ENCODE measurements around the gene SETD4. TPM values are rescaled to one million over a fixed set of nuclear protein-coding genes. Genes with fewer than 3 reads are reported as not detected.

SETD4 gene
- total and polyA plus RNA-seq, 4 donors, result 22.8 to 38.4 (median 27.0) TPM

GRCh38 chr21:36003776-36004175, 56.5 kb downstream of the SETD4 start:
- Histone ChIP-seq H3K27ac (ENCODE audit: low read depth, low read length) (no peak overlapping the region), H3K27me3 (ENCODE audit: control insufficient read depth, insufficient read depth, low read length) (no peaks in the 10 kb centered on the region), H3K9me3 (ENCODE audit: control insufficient read depth, insufficient read depth, low read length) (no peaks in the 10 kb centered on the region), H3K36me3 (ENCODE audit: control insufficient read depth, insufficient read depth, low read length) (no peaks in the 10 kb centered on the region), H3K4me3 (ENCODE audit: low read depth, low read length) (no peak overlapping the region), H3K4me1 (ENCODE audit: control insufficient read depth, insufficient read depth, low read length) (no peaks in the 10 kb centered on the region)
- 95% methylated on average over 6 of the region's 11 CpGs for WGBS (ENCODE audit: insufficient coverage)
- DNase-seq (ENCODE audit: low read depth in 4 of 6, low spot score in 6 of 6), result no peak

DNA sequence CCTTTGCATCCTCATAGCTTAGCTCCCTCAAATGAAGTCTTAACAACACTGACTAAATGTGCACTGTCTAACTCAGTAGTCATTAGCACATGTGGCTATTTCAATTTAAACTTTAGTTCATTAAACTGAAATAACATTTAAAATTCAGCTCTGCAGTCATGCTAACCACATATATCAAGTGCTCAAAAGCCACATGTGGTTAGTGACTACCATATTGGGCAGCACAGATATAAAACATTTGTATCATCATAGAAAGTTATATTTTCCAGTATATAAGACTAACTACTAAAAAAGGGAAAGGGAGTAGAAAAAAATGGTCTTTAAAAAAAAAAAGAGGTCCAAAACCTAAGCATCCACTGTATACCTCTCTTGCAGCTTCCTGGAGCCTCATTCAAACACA, 64.1 kb downstream of the SETD4 start:
- no peaks in the 10 kb centered on the region for H3K4me1 ChIP-seq (ENCODE audit: control insufficient read depth, insufficient read depth, low read length)
- H3K4me3 ChIP-seq (ENCODE audit: low read depth, low read length), result no peak overlapping the region
- no peaks in the 10 kb centered on the region for H3K9me3 ChIP-seq (ENCODE audit: control insufficient read depth, insufficient read depth, low read length)

DNA sequence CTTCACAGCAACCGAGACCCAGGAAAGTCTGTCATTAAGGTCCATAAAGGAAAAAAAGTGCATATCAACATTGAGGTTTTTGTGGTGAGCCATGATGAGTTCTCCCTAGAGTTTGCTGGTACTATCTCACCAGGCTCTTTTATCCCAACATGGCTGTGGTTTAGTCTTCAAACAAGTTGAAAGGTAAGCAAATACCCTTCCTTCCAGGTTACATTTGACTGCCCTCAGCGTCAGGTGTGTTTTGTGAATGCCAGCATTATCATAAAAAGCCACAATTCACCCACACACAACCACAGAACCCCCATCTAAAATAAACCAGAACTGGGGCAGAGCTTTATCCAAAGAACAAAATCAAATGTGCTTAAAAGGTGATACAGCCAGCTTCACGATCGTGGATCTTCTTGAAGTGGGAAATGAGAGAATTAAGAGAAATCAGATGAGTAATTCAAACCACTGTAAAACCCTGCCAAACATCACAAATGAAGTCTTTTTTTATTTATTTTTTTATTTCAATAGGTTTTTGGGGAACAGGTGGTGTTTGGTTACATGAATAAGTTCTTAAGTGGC, 64.7 kb downstream of the SETD4 start:
- H3K9me3 ChIP-seq (ENCODE audit: control insufficient read depth, insufficient read depth, low read length), result no peaks in the 10 kb centered on the region
- H3K4me1 ChIP-seq (ENCODE audit: control insufficient read depth, insufficient read depth, low read length), result no peaks in the 10 kb centered on the region
- no peak for DNase-seq (ENCODE audit: low read depth in 4 of 6, low spot score in 6 of 6)
- no peaks in the 10 kb centered on the region for H3K36me3 ChIP-seq (ENCODE audit: control insufficient read depth, insufficient read depth, low read length)
- H3K4me3 ChIP-seq (ENCODE audit: low read depth, low read length), result no peak overlapping the region
- H3K27ac ChIP-seq (ENCODE audit: low read depth, low read length), result no peak overlapping the region
- no peaks in the 10 kb centered on the region for H3K27me3 ChIP-seq (ENCODE audit: control insufficient read depth, insufficient read depth, low read length)
- 86% methylated on average over 1 of the region's 4 CpGs for WGBS (ENCODE audit: insufficient coverage)

More for the DNA sequence above, 64.1 kb downstream of the SETD4 start:
- no peak for DNase-seq (ENCODE audit: low read depth in 4 of 6, low spot score in 6 of 6)
- Histone ChIP-seq H3K36me3 (ENCODE audit: control insufficient read depth, insufficient read depth, low read length) (no peaks in the 10 kb centered on the region), H3K27me3 (ENCODE audit: control insufficient read depth, insufficient read depth, low read length) (no peaks in the 10 kb centered on the region), H3K27ac (ENCODE audit: low read depth, low read length) (no peak overlapping the region)

GRCh38 chr21:35994613-35995012, 65.7 kb downstream of the SETD4 start:
- no peak overlapping the region for H3K27ac ChIP-seq (ENCODE audit: low read depth, low read length)
- H3K4me3 ChIP-seq (ENCODE audit: low read depth, low read length), result no peak overlapping the region
- H3K4me1 ChIP-seq (ENCODE audit: control insufficient read depth, insufficient read depth, low read length), result no peaks in the 10 kb centered on the region
- no peak for DNase-seq (ENCODE audit: low read depth in 4 of 6, low spot score in 6 of 6)
- no peaks in the 10 kb centered on the region for H3K9me3 ChIP-seq (ENCODE audit: control insufficient read depth, insufficient read depth, low read length)
- WGBS (ENCODE audit: insufficient coverage), result 97% methylated on average over 3 of the region's 4 CpGs
- no peaks in the 10 kb centered on the region for H3K36me3 ChIP-seq (ENCODE audit: control insufficient read depth, insufficient read depth, low read length)
- H3K27me3 ChIP-seq (ENCODE audit: control insufficient read depth, insufficient read depth, low read length), result no peaks in the 10 kb centered on the region

GRCh38 chr21:35993875-35994490, 66.3 kb downstream of the SETD4 start:
- Histone ChIP-seq H3K36me3 (ENCODE audit: control insufficient read depth, insufficient read depth, low read length) (no peaks in the 10 kb centered on the region), H3K4me3 (ENCODE audit: low read depth, low read length) (no peak overlapping the region), H3K27me3 (ENCODE audit: control insufficient read depth, insufficient read depth, low read length) (no peaks in the 10 kb centered on the region), H3K9me3 (ENCODE audit: control insufficient read depth, insufficient read depth, low read length) (no peaks in the 10 kb centered on the region), H3K27ac (ENCODE audit: low read depth, low read length) (no peak overlapping the region), H3K4me1 (ENCODE audit: control insufficient read depth, insufficient read depth, low read length) (peaks cover 5% of the 10 kb centered on the region)
- 86% methylated on average over 3 of the region's 3 CpGs for WGBS (ENCODE audit: insufficient coverage)
- DNase-seq (ENCODE audit: low read depth in 4 of 6, low spot score in 6 of 6), result no peak

GRCh38 chr21:35991131-35991530, 69.2 kb downstream of the SETD4 start:
- Histone ChIP-seq H3K36me3 (ENCODE audit: control insufficient read depth, insufficient read depth, low read length) (no peaks in the 10 kb centered on the region), H3K9me3 (ENCODE audit: control insufficient read depth, insufficient read depth, low read length) (no peaks in the 10 kb centered on the region), H3K4me3 (ENCODE audit: low read depth, low read length) (no peak overlapping the region), H3K4me1 (ENCODE audit: control insufficient read depth, insufficient read depth, low read length) (peaks cover 5% of the 10 kb centered on the region), H3K27me3 (ENCODE audit: control insufficient read depth, insufficient read depth, low read length) (no peaks in the 10 kb centered on the region), H3K27ac (ENCODE audit: low read depth, low read length) (no peak overlapping the region)
- no peak for DNase-seq (ENCODE audit: low read depth in 4 of 6, low spot score in 6 of 6)
- WGBS (ENCODE audit: insufficient coverage), result 100% methylated on average over 3 of the region's 6 CpGs

GRCh38 chr21:35990609-35991008, 69.7 kb downstream of the SETD4 start:
- H3K9me3 ChIP-seq (ENCODE audit: control insufficient read depth, insufficient read depth, low read length), result no peaks in the 10 kb centered on the region
- H3K27ac ChIP-seq (ENCODE audit: low read depth, low read length), result no peak overlapping the region
- H3K36me3 ChIP-seq (ENCODE audit: control insufficient read depth, insufficient read depth, low read length), result no peaks in the 10 kb centered on the region
- H3K4me3 ChIP-seq (ENCODE audit: low read depth, low read length), result no peak overlapping the region
- H3K4me1 ChIP-seq (ENCODE audit: control insufficient read depth, insufficient read depth, low read length), result peaks cover 5% of the 10 kb centered on the region
- WGBS (ENCODE audit: insufficient coverage), result 93% methylated on average over 5 of the region's 9 CpGs
- no peak for DNase-seq (ENCODE audit: low read depth in 4 of 6, low spot score in 6 of 6)
- H3K27me3 ChIP-seq (ENCODE audit: control insufficient read depth, insufficient read depth, low read length), result no peaks in the 10 kb centered on the region

DNA sequence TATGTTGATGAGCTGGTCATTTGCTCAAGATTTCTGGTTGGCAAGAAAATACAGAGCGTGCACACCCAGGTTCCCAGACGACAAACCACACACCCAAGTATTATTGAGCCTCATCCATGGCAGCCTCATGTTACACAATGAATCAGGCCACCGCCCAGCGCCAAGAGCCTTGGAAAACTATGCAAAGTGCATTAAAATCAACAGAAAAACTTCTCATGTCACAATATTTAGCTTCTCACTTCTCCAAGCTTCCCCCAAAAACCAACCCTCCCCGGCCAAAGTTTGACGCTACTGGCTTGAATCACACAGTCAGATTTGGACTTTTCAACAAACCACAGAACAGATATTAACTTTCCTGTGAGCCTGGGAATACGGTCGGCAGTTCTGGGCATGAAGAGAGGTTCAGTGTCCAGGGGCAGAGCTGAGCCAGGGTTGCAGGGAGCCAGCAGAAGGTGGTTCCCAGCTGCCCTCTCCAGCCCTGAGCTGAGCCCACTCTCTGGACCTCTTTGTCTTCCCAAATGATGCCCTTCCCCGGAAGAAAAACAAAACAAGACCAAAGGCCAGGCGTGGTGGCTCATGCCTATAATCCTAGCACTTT, 71.1 kb downstream of the SETD4 start:
- no peaks in the 10 kb centered on the region for H3K36me3 ChIP-seq (ENCODE audit: control insufficient read depth, insufficient read depth, low read length)
- 66% methylated on average over 10 of the region's 10 CpGs for WGBS (ENCODE audit: insufficient coverage)
- no peaks in the 10 kb centered on the region for H3K9me3 ChIP-seq (ENCODE audit: control insufficient read depth, insufficient read depth, low read length)
- no peak overlapping the region for H3K27ac ChIP-seq (ENCODE audit: low read depth, low read length)
- peak in 1 of 6 donors; percentile 64 for DNase-seq (ENCODE audit: low read depth in 4 of 6, low spot score in 6 of 6)
- H3K4me3 ChIP-seq (ENCODE audit: low read depth, low read length), result no peak overlapping the region
- H3K4me1 ChIP-seq (ENCODE audit: control insufficient read depth, insufficient read depth, low read length), result peaks cover 5% of the 10 kb centered on the region
- H3K27me3 ChIP-seq (ENCODE audit: control insufficient read depth, insufficient read depth, low read length), result no peaks in the 10 kb centered on the region

DNA sequence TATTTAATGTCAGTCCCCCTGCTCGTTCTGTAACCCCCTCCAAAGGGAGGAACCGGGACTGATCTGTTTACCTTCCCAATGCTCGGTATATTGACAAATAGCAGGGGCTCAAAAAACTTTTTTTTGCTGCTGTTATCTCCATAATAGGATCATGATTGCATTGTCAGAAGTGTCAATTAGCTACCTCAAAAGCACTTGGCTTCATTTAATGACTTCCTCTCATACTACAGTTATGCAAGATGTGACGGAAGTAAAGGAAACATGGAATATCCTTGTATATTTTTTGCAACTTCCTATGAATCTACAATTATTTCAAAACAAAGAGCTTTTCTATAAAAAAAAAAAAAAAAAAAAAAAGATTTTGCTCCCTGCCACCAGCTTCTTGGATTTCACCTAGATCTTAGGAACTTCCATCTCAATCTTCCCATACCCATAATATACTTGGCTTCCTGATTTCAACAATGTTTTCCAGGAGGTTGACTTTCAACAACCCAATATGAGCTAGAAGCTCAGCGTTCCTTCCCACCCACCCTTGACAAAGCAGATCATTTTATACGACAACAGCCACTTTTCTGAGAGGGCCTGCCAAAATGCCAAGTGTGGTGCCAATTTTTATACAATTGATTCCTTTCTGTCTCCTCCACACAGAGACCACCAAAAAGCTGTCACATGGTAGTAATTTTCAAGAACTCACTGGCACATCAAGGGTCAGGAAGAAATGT, 71.7 kb downstream of the SETD4 start:
- no peak overlapping the region for H3K4me3 ChIP-seq (ENCODE audit: low read depth, low read length)
- peaks cover 5% of the 10 kb centered on the region for H3K4me1 ChIP-seq (ENCODE audit: control insufficient read depth, insufficient read depth, low read length)
- H3K36me3 ChIP-seq (ENCODE audit: control insufficient read depth, insufficient read depth, low read length), result no peaks in the 10 kb centered on the region
- peaks cover 1% of the 10 kb centered on the region for H3K9me3 ChIP-seq (ENCODE audit: control insufficient read depth, insufficient read depth, low read length)
- DNase-seq (ENCODE audit: low read depth in 4 of 6, low spot score in 6 of 6), result no peak
- WGBS (ENCODE audit: insufficient coverage), result 41% methylated on average over 5 of the region's 6 CpGs
- H3K27ac ChIP-seq (ENCODE audit: low read depth, low read length), result no peak overlapping the region
- H3K27me3 ChIP-seq (ENCODE audit: control insufficient read depth, insufficient read depth, low read length), result no peaks in the 10 kb centered on the region
